GM23338 (cell line): ENCODE data around the gene FGF11. TPM values are rescaled to one million over a fixed set of nuclear protein-coding genes. Genes with fewer than 3 reads are reported as not detected.

Experiments used
- ATAC-seq: fragments of 200-7000 bp; cut with Tn5 transposase; 3 replicates; pipeline ENCODE4 v1.9.1; 2020
- DNase-seq: peaks from one replicate; pipeline ENCODE4 v3.0.0-alpha.2; 2015; ENCODE audit warnings: low spot score
- H2AFZ ChIP-seq: fragments of 200-600 bp; sonication (generic); 2 replicates; pipeline ENCODE4 v1.8.0; 2016; ENCODE audit warnings: antibody characterized with exemption, mild to moderate bottlenecking, moderate library complexity
- H3F3A ChIP-seq: fragments of 200-600 bp; sonication (generic); replicated peaks from 2 replicates; pipeline ENCODE4 v1.8.0; 2017; ENCODE audit warnings: antibody characterized with exemption, mixed run types, low read depth
- H3K27ac ChIP-seq: fragments of 200-600 bp; sonication (generic); 2 replicates; pipeline ENCODE4 v1.6.1; 2016; ENCODE audit warnings: low read depth
- H3K27me3 ChIP-seq: fragments of 200-600 bp; sonication (generic); 2 replicates; pipeline ENCODE4 v1.8.0; 2016; ENCODE audit warnings: mild to moderate bottlenecking, mixed run types, moderate library complexity; ENCODE audit not compliant: insufficient read depth
- H3K36me3 ChIP-seq: fragments of 200-600 bp; sonication (generic); 2 replicates; pipeline ENCODE4 v1.8.0; 2016; ENCODE audit warnings: mild to moderate bottlenecking; ENCODE audit not compliant: insufficient read depth
- H3K4me1 ChIP-seq: fragments of 200-600 bp; sonication (generic); 2 replicates; pipeline ENCODE4 v1.8.0; 2016; ENCODE audit warnings: mild to moderate bottlenecking, moderate library complexity; ENCODE audit not compliant: insufficient read depth
- H3K4me2 ChIP-seq: fragments of 200-600 bp; sonication (generic); 2 replicates; pipeline ENCODE4 v1.7.1; 2017; ENCODE audit warnings: mixed run types
- H3K4me3 ChIP-seq: fragments of 200-600 bp; sonication (generic); 2 replicates; pipeline ENCODE4 v1.6.1; 2016; ENCODE audit warnings: mixed run types
- H3K79me2 ChIP-seq: fragments of 200-600 bp; sonication (generic); replicated peaks from 2 replicates; pipeline ENCODE4 v1.8.0; 2017; ENCODE audit warnings: mild to moderate bottlenecking; ENCODE audit not compliant: insufficient read depth
- H3K9me2 ChIP-seq: fragments of 200-600 bp; sonication (generic); 2 replicates; pipeline ENCODE4 v1.8.0; 2017; ENCODE audit not compliant: insufficient read depth
- H4K20me1 ChIP-seq: fragments of 200-600 bp; sonication (generic); replicated peaks from 2 replicates; pipeline ENCODE4 v1.8.0; 2017; ENCODE audit warnings: mild to moderate bottlenecking; ENCODE audit not compliant: insufficient read depth
- H3K27ac Mint-ChIP-seq: 2 replicates; pipeline ENCODE4 v1.8.0; 2020; ENCODE audit warnings: inconsistent platforms, mild to moderate bottlenecking, moderate library complexity, mixed read lengths
- H3K27me3 Mint-ChIP-seq: 3 replicates; pipeline ENCODE4 v1.8.0; 2022; ENCODE audit warnings: low read depth, mild to moderate bottlenecking, moderate library complexity, mixed read lengths, inconsistent platforms; ENCODE audit not compliant: insufficient read depth, poor library complexity
- H3K36me3 Mint-ChIP-seq: 3 replicates; pipeline ENCODE4 v1.8.0; 2021; ENCODE audit warnings: low read depth, mild to moderate bottlenecking, inconsistent platforms, moderate library complexity, mixed read lengths
- H3K4me1 Mint-ChIP-seq: 3 replicates; pipeline ENCODE4 v1.8.0; 2020; ENCODE audit warnings: mild to moderate bottlenecking, inconsistent platforms, mixed read lengths
- H3K4me3 Mint-ChIP-seq: 3 replicates; pipeline ENCODE4 v1.8.0; 2021; ENCODE audit warnings: moderate library complexity, mild to moderate bottlenecking, inconsistent platforms, mixed read lengths
- H3K9me3 Mint-ChIP-seq: 3 replicates; pipeline ENCODE4 v1.8.0; 2020; ENCODE audit warnings: moderate library complexity, mild to moderate bottlenecking, inconsistent platforms, mixed read lengths
- CREB1 ChIP-seq: fragments of 250-450 bp; sonication (Bioruptor Pico); IDR thresholded peaks from 2 replicates; pipeline ENCODE4 v1.5.0; 2020; ENCODE audit warnings: low read depth, mild to moderate bottlenecking, moderate library complexity
- CTCF ChIP-seq, 2 experiments: fragments of 200-600 bp in 1 of 2; sonication (generic) in 1 of 2; conservative IDR thresholded peaks; 2 replicates each; pipeline versions ENCODE4 v1.5.1 to v1.6.1; 2016 to 2017; ENCODE audit warnings: antibody characterized with exemption in 2 of 2, low read depth in 2 of 2, mild to moderate bottlenecking in 2 of 2, moderate library complexity in 1 of 2
- ETS1 ChIP-seq: IDR thresholded peaks from 2 replicates; pipeline ENCODE4 v1.6.1; 2016; ENCODE audit warnings: antibody characterized with exemption
- EZH2 ChIP-seq: fragments of 200-600 bp; sonication (generic); IDR thresholded peaks from one replicate; pipeline ENCODE4 v1.8.0; 2017; ENCODE audit warnings: antibody characterized with exemption, mild to moderate bottlenecking, low read depth; ENCODE audit not compliant: unreplicated experiment
- EZH2phosphoT487 ChIP-seq: fragments of 200-600 bp; sonication (generic); IDR thresholded peaks from one replicate; pipeline ENCODE4 v1.8.1; 2018; ENCODE audit warnings: antibody characterized with exemption; ENCODE audit not compliant: unreplicated experiment
- JUNB ChIP-seq: IDR thresholded peaks from one replicate; pipeline ENCODE4 v1.6.1; 2016; ENCODE audit warnings: antibody characterized with exemption; ENCODE audit not compliant: unreplicated experiment
- NANOG ChIP-seq: IDR thresholded peaks from 2 replicates; pipeline ENCODE4 v1.6.1; 2016; ENCODE audit warnings: antibody characterized with exemption, borderline replicate concordance
- POLR2AphosphoS5 ChIP-seq: IDR thresholded peaks from 2 replicates; pipeline ENCODE4 v1.6.1; 2016; ENCODE audit warnings: antibody characterized with exemption, low read depth
- REST ChIP-seq: IDR thresholded peaks from one replicate; pipeline ENCODE4 v1.6.1; 2018; ENCODE audit warnings: antibody characterized with exemption; ENCODE audit not compliant: unreplicated experiment
- STAT1 ChIP-seq: IDR thresholded peaks from one replicate; pipeline ENCODE4 v1.6.1; 2016; ENCODE audit warnings: antibody characterized with exemption; ENCODE audit not compliant: unreplicated experiment
- ZNF114 ChIP-seq: fragments of 250-450 bp; sonication (Bioruptor Pico); IDR thresholded peaks from 2 replicates; pipeline ENCODE4 v1.5.0; 2020; ENCODE audit warnings: mild to moderate bottlenecking, moderate library complexity
- ZNF331 ChIP-seq: fragments of 250-450 bp; sonication (Bioruptor Pico); IDR thresholded peaks from 2 replicates; pipeline ENCODE4 v1.5.0; 2020; ENCODE audit warnings: low read depth, mild to moderate bottlenecking, moderate library complexity
- ZNF462 ChIP-seq: fragments of 250-450 bp; sonication (Bioruptor Pico); IDR thresholded peaks from 2 replicates; pipeline ENCODE4 v1.5.0; 2020; ENCODE audit warnings: mild to moderate bottlenecking, moderate library complexity
- polyA plus RNA-seq: library from polyadenylated mRNA; unstranded; fragments of >200 nt; fragmentation: Nextera tagmentation; extraction: Ambion mirVana; gene quantifications from 2 replicates; pipeline ENCODE4 v1.2.1, GENCODE V29; 2016
- total RNA-seq: library from RNA; depleted of rRNA; stranded (reverse); fragments of >200 nt; shearing (Covaris generic); gene quantifications from 2 replicates; pipeline ENCODE4 v1.2.3, GENCODE V29; 2014

FGF11 gene
- total and polyA plus RNA-seq, 2 experiments from 2014 or later = 11.1 to 16.6 TPM

- Histone ChIP-seq H3K79me2 (no peaks in the 10 kb centered on the region), H3F3A (0 out of 2 replicates have a peak, but pooled peaks cover 5% of the 10 kb centered on the region), H3K4me1 (peaks cover 15% of the 10 kb centered on the region; the same call in 1 of the 2 replicates), H3K36me3 (no peaks in the 10 kb centered on the region), H3K27me3 (no peaks in the 10 kb centered on the region), H4K20me1 (no peaks in the 10 kb centered on the region), H3K9me2 (peaks cover 4% of the 10 kb centered on the region; the same call in 1 of the 2 replicates), H3K4me2 (no peak overlapping the region), H3K27ac (no peak overlapping the region), H3K4me3 (no peak overlapping the region), H2AFZ (no peak overlapping the region)
- DNase-seq = no peak
- peaks cover 24% of the 10 kb centered on the region for H3K4me1 Mint-ChIP-seq
- H3K9me3 Mint-ChIP-seq = no peaks in the 10 kb centered on the region
- H3K36me3 Mint-ChIP-seq = peaks cover 11% of the 10 kb centered on the region
- H3K4me3 Mint-ChIP-seq = no peak overlapping the region
- no peak for TF ChIP-seq POLR2AphosphoS5
- no peak for TF ChIP-seq STAT1
- no peak for TF ChIP-seq NANOG
- TF ChIP-seq EZH2phosphoT487 = no peak
- no peak for TF ChIP-seq CTCF (conservative IDR thresholded peaks at IDR 0.05; ENCODE audit: low read depth in 2 of 2)
- TF ChIP-seq ZNF114 (CRISPR knock-in tag) = no peak
- no peak for TF ChIP-seq ETS1
- TF ChIP-seq JUNB = no peak
- TF ChIP-seq ZNF331 (CRISPR knock-in tag) = no peak
- TF ChIP-seq EZH2 = no peak
- TF ChIP-seq CREB1 (CRISPR knock-in tag) = no peak
- TF ChIP-seq ZNF462 (CRISPR knock-in tag) = no peak
- TF ChIP-seq REST = no peak
- no peak for ATAC-seq
- H3K27me3 Mint-ChIP-seq = peaks cover 17% of the 10 kb centered on the region
- no peak overlapping the region for H3K27ac Mint-ChIP-seq
These were observed 24.1 kb downstream of the FGF11 start for GRCh38 chr17:7463372-7463846.
